ENCODE data around the gene TACC2. TPM values are rescaled to one million over a fixed set of nuclear protein-coding genes. Genes with fewer than 3 reads are reported as not detected.
"Not testable (repeated sequence)": the region's sequence is repeated elsewhere in the genome, so short reads cannot be mapped to it uniquely, and the experiment has no call there.

Gene TACC2
- total RNA-seq, 1 donor from 2014 or later: 56.6 TPM

DNA sequence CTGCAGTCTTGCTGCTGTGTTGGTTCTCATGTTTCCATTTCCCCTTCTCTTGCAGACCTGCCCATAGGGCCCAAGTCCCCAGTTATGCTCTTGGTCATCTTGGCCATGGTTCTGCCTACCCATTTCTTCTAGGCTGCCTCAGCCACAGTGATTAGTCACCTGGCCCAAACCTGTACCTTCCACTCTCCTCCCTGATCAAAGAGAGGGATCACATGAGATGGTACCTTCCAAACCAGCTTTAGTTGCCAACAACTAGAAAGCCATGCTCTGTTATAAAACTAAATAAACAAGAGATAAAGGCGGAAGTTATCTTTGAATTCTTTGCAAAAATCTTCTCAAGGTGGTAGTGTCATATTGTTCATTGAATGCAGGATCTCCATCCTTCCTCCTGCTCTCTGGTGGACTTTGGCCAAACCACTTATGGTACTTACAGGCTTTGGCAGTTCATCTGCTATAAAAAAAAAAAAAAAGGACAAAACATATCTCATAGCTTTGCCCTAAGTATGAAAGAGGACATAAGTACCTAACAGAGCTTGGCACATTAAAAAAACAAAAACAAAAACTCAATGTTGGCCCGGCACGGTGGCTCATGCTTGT lies 25.8 kb downstream of the TACC2 start:
- no peak for DNase-seq (ENCODE audit: low spot score)
- no peak for TF ChIP-seq CTCF (IDR thresholded peaks at IDR 0.05)
- no peak overlapping the region for H3K4me3 Mint-ChIP-seq (ENCODE audit: unreplicated experiment)
- H3K27me3 Mint-ChIP-seq (ENCODE audit: low read depth): peaks cover 6% of the 10 kb centered on the region
- no peaks in the 10 kb centered on the region for H3K9me3 Mint-ChIP-seq (ENCODE audit: low read depth)
- no peaks in the 10 kb centered on the region for H3K4me1 Mint-ChIP-seq (ENCODE audit: low read depth)
- H3K27ac Mint-ChIP-seq (ENCODE audit: unreplicated experiment): no peak overlapping the region
- H3K36me3 Mint-ChIP-seq (ENCODE audit: low read depth): no peaks in the 10 kb centered on the region

DNA sequence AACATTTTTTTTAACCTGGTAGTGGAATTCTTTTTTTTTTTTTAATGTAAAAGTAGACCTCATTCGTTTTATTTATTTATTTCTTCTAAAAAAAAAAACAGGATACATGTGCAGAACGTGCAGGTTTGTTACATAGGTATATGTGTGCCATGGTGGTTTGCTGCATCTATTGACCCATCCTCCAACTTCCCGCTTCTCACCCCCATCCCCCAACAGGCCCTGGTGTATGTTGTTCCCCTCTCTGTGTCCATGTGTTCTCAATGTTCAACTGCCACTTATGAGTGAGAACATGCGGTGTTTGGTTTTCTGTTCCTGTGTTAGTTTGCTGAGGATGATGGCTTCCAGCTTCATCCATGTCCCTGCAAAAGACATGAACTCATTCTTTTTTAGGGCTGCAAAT lies 29.0 kb downstream of the TACC2 start:
- H3K4me1 Mint-ChIP-seq (ENCODE audit: low read depth): not testable (repeated sequence)

DNA sequence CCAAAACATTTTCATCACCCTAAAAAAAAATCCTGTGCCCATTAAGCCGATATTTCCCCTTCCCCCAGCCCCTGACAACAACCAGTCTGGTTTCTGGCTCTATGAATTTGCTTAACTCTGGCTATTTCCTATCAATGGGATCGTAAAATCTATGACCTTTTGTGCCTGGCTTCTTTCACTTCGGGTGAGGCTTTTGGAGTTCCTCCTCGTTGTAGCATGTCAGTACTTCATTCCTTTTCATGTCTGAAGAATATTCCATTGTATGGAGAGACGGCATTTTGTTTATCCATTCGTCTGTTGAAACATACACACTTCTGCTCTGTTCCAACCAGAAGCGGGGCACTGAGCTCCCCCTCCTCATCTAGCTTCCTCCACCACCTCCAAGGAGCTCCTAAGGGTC lies 29.5 kb downstream of the TACC2 start:
- no peaks in the 10 kb centered on the region for H3K4me1 Mint-ChIP-seq (ENCODE audit: low read depth)
- H3K27me3 Mint-ChIP-seq (ENCODE audit: low read depth): peaks cover 6% of the 10 kb centered on the region
- no peak overlapping the region for H3K27ac Mint-ChIP-seq (ENCODE audit: unreplicated experiment)
- no peak for DNase-seq (ENCODE audit: low spot score)
- H3K36me3 Mint-ChIP-seq (ENCODE audit: low read depth): no peaks in the 10 kb centered on the region
- TF ChIP-seq CTCF (IDR thresholded peaks at IDR 0.05): no peak
- H3K4me3 Mint-ChIP-seq (ENCODE audit: unreplicated experiment): no peak overlapping the region
- H3K9me3 Mint-ChIP-seq (ENCODE audit: low read depth): no peaks in the 10 kb centered on the region

More for the DNA sequence above, 29.0 kb downstream of the TACC2 start:
- H3K27ac Mint-ChIP-seq (ENCODE audit: unreplicated experiment); H3K27me3 Mint-ChIP-seq (ENCODE audit: low read depth); DNase-seq (ENCODE audit: low spot score); H3K9me3 Mint-ChIP-seq (ENCODE audit: low read depth); H3K4me3 Mint-ChIP-seq (ENCODE audit: unreplicated experiment); H3K36me3 Mint-ChIP-seq (ENCODE audit: low read depth): not testable (repeated sequence)

DNA sequence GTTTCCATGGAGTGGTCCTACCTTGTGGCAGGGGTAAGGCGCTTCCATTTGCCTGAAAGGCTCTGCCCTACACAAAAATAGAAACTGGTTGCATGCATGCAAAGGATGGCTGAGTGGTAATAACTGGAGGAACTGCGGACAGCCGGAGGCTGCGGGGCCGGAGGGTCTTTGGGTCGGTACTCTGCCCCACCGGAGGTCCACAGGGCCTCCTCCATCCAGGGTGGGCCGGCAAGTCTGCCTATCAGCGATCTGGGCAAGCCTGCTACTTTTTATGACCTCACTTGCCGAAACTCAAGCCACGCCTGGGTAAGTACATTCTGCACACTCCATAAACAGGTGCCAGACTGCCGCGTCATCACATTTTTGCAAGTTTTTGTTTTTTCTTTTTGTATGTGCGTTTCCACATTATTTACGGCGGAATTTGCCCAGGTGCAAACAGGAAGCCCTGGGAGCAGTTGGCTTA lies 30.0 kb downstream of the TACC2 start:
- H3K27ac Mint-ChIP-seq (ENCODE audit: unreplicated experiment): no peak overlapping the region
- H3K4me3 Mint-ChIP-seq (ENCODE audit: unreplicated experiment): no peak overlapping the region
- no peaks in the 10 kb centered on the region for H3K9me3 Mint-ChIP-seq (ENCODE audit: low read depth)
- no peaks in the 10 kb centered on the region for H3K4me1 Mint-ChIP-seq (ENCODE audit: low read depth)
- H3K36me3 Mint-ChIP-seq (ENCODE audit: low read depth): no peaks in the 10 kb centered on the region
- no peak for DNase-seq (ENCODE audit: low spot score)
- no peak for TF ChIP-seq CTCF (IDR thresholded peaks at IDR 0.05)
- H3K27me3 Mint-ChIP-seq (ENCODE audit: low read depth): peaks cover 6% of the 10 kb centered on the region

GRCh38 chr10:122019414-122019975 lies 30.5 kb downstream of the TACC2 start:
- H3K4me1 Mint-ChIP-seq (ENCODE audit: low read depth): no peaks in the 10 kb centered on the region
- DNase-seq (ENCODE audit: low spot score): no peak
- no peak overlapping the region for H3K4me3 Mint-ChIP-seq (ENCODE audit: unreplicated experiment)
- H3K27ac Mint-ChIP-seq (ENCODE audit: unreplicated experiment): no peak overlapping the region
- H3K36me3 Mint-ChIP-seq (ENCODE audit: low read depth): no peaks in the 10 kb centered on the region
- no peak for TF ChIP-seq CTCF (IDR thresholded peaks at IDR 0.05)
- H3K27me3 Mint-ChIP-seq (ENCODE audit: low read depth): peaks cover 6% of the 10 kb centered on the region
- H3K9me3 Mint-ChIP-seq (ENCODE audit: low read depth): no peaks in the 10 kb centered on the region

DNA sequence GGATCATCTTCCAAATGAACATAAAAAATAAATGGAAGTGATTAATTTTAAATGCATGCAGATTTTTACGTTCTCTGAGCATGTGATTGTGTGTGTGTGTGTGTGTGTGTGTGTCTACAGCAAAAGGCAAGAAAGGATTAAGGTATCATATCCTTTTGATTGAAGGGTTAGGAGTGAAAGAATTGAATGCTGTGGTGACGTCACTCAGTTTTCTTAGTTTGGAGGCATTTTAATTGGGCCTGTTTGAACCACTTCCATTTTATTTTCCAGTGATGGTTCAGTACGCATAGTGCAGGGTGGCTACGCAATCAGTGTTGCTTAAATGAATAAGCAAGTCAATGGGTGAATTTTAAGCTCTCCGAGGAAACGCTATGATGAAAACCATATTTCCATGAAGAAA lies 31.3 kb downstream of the TACC2 start:
- no peak overlapping the region for H3K4me3 Mint-ChIP-seq (ENCODE audit: unreplicated experiment)
- no peak for DNase-seq (ENCODE audit: low spot score)
- no peak overlapping the region for H3K27ac Mint-ChIP-seq (ENCODE audit: unreplicated experiment)
- no peaks in the 10 kb centered on the region for H3K9me3 Mint-ChIP-seq (ENCODE audit: low read depth)
- H3K27me3 Mint-ChIP-seq (ENCODE audit: low read depth): peaks cover 6% of the 10 kb centered on the region
- no peaks in the 10 kb centered on the region for H3K36me3 Mint-ChIP-seq (ENCODE audit: low read depth)
- no peak for TF ChIP-seq CTCF (IDR thresholded peaks at IDR 0.05)
- H3K4me1 Mint-ChIP-seq (ENCODE audit: low read depth): no peaks in the 10 kb centered on the region

Data from chondrocyte (in vitro differentiated cells).